ENCODE measurements around the gene TMEM233.

Gene TMEM233

GRCh38 chr12:119593578-119594398 is at the start of gene TMEM233:
TSS of gene TMEM233 (plus strand) at chr12:119593774. CDS start at chr12:119593849, 75 bp downstream.
- no peak for DNase-seq

DNA sequence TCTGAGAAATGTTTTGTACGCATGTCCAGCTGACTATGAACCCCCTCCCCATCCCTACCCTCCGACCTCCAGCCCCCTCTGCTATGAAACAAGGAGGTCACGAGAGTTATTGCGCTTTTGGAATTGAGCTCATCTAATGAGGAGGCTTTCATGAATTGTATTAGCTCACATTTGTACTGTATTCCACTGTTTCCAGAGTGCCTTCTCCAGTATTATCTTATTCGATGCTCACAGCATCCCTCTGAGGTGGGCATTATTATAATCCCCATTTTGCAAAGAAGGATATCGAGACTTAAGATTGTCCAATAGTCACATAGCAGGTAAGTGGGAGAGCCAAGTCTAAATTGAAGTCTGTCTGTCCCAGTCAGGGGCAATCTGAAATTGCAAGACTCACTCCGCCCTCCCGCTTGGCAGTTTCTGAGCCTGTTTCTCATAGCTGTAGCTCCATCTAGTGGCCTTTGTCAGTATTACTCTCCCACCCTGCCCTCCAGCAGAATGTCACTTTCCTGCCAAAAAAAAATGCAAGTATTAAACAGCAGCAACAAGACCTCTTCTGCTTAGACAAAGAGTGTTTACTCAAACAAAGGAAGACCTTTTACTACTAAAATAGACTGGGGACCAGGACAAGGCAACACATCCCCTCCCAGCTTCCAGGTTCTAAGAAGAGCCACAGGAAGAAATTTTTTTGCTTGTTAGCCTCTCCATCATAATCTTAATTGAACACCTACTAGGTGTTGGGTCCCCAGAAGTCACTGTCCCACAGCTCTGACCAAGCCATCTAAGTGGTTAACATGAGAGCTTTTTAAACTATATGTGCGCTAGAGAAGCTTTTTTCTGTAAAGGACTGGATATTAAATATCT is 48.6 kb upstream of the TMEM233 start:
- peak; percentile 51 for DNase-seq

- no peak for DNase-seq
Observed at GRCh38 chr12:119546340-119546739, 47.2 kb upstream of the TMEM233 start.

- no peak for DNase-seq
Observed at GRCh38 chr12:119547001-119547400, 46.6 kb upstream of the TMEM233 start.

GRCh38 chr12:119556854-119557253 is 36.7 kb upstream of the TMEM233 start:
- DNase-seq, result no peak

DNA sequence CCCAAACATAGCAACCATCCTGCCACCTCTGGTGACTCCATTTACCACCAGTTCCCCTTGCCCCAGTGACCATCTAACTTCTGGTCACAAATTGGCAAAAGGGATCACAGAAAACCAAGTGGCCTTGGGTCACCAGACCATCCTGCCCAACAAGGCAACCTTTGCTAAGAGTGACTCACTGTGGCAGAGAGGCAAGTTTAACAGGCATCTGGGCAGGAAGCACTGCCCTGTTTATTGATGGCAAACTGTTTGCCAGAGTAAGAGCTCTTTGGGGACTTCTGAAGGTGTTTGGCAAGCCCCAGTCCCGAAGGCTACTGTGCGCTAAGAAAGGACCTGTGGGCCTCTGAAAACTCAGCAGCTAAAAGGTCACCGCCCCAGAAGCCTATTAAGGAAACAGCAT is 28.2 kb upstream of the TMEM233 start:
- no peak for DNase-seq

DNA sequence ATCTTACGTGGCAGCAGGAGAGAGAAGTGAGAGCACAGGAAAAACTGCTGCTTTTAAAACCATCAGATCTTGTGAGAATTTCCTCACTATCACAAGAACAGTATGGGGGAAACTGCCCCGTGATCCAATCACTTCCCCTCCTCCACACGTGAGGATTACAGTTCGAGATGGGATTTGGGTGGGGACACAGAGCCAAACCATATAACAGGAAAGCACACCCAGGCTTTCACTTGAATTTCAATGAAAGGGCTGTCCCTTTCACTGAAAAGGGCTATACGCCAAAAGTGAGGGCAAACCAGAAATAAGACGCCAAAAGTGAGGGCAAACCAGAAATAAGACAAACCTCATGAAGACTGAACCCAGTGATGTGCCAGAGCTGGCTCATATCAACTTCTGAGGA is 22.8 kb upstream of the TMEM233 start:
- DNase-seq, result no peak

GRCh38 chr12:119573086-119573485 is 20.5 kb upstream of the TMEM233 start:
- no peak for DNase-seq

DNA sequence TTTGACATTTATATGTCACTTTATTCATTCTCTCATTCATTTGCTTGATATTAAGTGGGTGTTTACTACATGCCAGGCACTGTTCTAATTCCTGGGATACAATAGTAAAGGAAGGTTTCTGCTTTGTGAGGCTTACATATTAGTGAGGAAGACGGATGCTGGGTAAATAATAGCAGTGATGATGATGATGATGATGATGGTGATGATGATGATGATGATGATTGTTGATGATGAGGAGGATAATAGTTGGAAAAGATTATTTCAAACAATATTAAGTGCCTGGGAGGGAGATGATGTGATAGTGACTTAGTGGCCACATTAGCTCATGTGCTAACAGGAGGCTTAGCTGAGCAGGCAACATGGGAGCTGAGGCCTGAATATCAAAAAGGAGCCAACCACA is 19.3 kb upstream of the TMEM233 start:
- DNase-seq, result no peak

DNA sequence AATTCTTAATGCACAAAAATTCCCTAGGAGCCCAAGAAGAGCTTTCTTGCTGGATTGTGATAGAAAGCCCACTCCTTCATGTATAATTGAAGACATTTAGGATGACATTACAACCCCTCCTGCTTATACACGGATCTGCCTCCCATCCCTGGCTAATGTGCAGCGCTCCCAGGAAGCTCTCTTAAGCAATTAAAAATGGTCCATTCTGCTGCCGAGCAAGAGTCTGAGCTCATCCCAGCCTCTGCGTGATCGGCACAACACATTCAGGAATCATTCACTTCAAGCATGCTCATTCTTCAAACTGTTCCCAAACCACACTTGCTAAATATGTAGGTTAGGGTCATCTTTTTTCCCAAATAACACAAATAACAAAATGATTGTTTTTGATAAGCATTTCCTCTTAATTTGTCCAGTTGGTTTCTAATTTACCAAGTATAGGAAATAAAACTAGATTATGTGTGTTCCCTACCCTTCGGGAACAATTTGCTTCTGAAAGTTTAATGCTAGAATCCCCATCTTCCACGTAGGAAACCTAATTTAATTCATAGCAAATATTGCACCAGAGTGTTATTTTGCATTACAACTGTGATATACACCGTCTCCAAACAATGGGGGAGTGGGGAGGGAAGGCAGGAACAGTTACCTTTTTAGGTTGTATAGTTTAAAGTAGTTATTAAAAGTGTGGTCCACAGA is 17.3 kb upstream of the TMEM233 start:
- DNase-seq, result no peak

GRCh38 chr12:119576915-119577314 is 16.7 kb upstream of the TMEM233 start:
- no peak for DNase-seq

- no peak for DNase-seq
Observed at GRCh38 chr12:119578112-119578511, 15.5 kb upstream of the TMEM233 start.

DNA sequence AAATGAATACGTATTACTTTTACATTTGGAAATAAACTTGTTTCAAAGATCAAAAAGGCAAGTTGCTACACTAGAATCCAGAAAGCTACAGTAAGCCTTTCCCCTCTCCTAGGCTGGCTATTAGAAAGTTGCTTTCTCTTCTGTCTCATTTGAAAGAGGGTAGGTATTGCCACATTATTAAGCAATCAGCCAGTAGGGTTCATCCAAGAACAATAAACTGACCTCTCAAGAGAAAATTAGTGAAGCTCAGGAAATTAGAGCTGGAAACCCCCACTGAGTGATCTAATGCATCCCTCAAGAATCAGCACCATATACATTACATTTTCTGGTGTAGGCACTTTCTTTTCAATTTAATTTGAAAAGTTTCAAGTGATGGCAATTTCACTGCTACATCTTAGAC is 4.5 kb upstream of the TMEM233 start:
- DNase-seq, result no peak

- no peak for DNase-seq
Observed at GRCh38 chr12:119589634-119590033, 3.9 kb upstream of the TMEM233 start.

DNA sequence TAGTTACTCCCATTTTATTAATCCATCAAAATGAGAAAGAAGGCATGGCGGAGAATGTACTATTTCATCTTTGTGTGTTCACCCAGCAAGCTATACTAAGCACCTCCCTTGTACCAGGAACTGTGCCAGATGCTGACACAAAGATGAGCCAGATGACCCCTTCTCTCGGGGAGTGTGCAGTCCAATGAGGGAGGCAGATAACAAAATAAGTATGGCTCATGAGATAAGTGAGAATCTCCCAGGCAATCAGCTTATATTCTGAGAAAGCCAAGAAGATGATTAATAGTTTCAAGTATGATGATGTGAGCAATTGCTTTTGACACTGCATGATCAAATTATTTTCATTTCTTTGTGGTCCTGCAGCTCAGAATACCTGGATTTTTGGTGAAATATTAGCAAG is 1.3 kb upstream of the TMEM233 start:
- DNase-seq, result no peak

DNA sequence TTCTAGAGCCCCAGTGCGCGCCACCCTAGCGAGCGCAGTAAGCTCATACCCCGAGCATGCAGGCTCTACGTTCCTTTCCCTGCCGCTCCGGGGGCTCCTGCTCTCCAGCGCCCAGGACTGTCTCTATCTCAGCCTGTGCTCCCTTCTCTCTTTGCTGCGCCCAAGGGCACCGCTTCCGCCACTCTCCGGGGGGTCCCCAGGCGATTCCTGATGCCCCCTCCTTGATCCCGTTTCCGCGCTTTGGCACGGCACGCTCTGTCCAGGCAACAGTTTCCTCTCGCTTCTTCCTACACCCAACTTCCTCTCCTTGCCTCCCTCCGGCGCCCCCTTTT is 791 bp downstream of the TMEM233 start:
- DNase-seq, result no peak

- no peak for DNase-seq
Observed at GRCh38 chr12:119594772-119595445, 1.3 kb downstream of the TMEM233 start.

DNA sequence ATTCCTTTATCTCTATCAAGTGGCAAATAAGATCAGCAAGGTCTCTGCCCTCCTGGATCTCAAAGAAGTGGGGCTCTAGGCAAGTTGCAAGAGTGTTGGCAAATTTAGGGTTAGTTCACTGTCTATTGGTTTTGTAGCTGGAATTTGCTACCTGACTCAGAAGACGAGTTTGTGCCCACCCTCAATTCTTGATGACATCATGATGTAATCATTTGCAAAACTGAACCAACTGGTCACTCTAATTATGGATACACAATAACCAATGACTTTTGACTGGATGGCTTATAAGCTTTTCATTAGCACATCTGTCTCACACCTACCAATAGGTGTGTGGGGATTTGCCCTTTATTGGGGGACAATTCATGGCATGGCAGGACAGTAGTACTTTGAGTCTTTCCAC is 4.6 kb downstream of the TMEM233 start:
- no peak for DNase-seq

DNA sequence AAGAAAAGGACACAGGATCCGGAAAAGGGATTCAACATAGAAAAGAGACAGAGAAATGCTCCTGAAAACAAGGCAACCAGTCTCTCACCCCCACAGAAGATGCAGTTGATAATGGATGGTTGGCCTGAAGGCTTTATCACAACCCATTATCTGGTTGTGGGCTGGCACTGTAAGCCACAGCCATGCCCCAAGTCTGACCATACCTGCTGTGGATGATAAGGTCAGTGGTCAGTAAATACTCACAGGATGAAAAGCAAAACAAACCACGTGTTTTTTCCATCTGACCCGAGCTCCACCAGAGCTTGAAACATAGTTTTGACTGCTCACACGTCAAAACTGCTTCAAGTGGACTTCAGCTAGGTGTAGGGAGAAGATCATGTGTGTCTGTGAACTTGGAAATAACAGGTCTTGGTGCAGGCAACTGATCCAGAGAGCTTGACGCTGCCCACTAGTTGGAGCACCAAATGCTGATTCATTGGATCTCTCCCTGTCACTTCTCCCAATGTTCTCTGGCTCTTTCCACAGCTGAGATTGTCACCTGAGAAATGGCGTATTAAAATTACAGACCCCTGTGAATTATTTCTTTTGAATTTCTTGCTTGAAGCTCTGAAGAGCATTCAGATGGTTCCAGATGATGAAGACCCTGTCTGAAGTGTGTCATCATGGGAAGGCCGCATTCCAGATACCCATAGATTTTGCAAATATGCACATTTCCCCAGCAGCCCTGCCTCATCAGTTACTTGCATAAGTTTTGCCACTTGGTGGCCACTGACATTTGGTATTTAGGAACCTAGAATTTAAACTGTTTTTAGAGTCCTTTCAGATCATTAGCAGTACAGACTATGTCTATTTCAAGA is 8.5 kb downstream of the TMEM233 start:
- DNase-seq, result no peak

DNA sequence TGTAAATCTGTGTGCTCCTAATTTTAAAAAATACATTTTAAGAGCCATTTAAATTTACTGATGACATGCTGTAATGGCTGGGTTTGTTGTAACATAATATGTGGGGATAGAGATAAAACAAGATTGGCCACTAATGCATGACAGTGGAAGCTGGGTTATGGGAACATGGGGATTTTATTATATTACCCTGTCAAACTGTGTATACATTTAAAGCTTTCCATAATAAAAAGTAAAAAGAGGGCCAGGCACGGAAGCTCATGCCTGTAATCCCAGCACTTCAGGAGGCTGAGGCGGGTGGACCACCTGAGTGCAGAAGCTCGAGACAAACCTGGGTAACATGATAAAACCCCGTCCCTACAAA is 9.1 kb downstream of the TMEM233 start:
- no peak for DNase-seq

- no peak for DNase-seq
Observed at GRCh38 chr12:119603767-119604166, 10.2 kb downstream of the TMEM233 start.

- DNase-seq, result no peak
Observed at GRCh38 chr12:119609358-119609757, 15.8 kb downstream of the TMEM233 start.

Data from activated gamma-delta T cell treated with Interleukin-2 at 50 U/mL for 16 hours (primary cell).